Chondrocyte (in vitro differentiated cells): ENCODE results near the gene KCNT1. TPM values are rescaled to one million over a fixed set of nuclear protein-coding genes. Genes with fewer than 3 reads are reported as not detected.

Experiments used
- DNase-seq: peaks from one replicate; pipeline ENCODE4 v3.0.0; 2021; ENCODE audit warnings: mixed read lengths, low spot score
- H3K27ac Mint-ChIP-seq: one replicate; pipeline ENCODE4 v1.8.0; 2021; ENCODE audit warnings: mild to moderate bottlenecking, moderate library complexity, mixed read lengths; ENCODE audit not compliant: unreplicated experiment
- H3K27me3 Mint-ChIP-seq: 2 replicates; pipeline ENCODE4 v1.8.0; 2021; ENCODE audit warnings: low read depth, mixed read lengths
- H3K36me3 Mint-ChIP-seq: 2 replicates; pipeline ENCODE4 v1.8.0; 2021; ENCODE audit warnings: low read depth, mixed read lengths
- H3K4me1 Mint-ChIP-seq: 2 replicates; pipeline ENCODE4 v1.8.0; 2021; ENCODE audit warnings: low read depth, mild to moderate bottlenecking, mixed read lengths
- H3K4me3 Mint-ChIP-seq: one replicate; pipeline ENCODE4 v1.8.0; 2021; ENCODE audit warnings: mild to moderate bottlenecking, moderate library complexity, mixed read lengths; ENCODE audit not compliant: unreplicated experiment
- H3K9me3 Mint-ChIP-seq: 2 replicates; pipeline ENCODE4 v1.8.0; 2021; ENCODE audit warnings: low read depth, mixed read lengths
- total RNA-seq: library from RNA; stranded (reverse); gene quantifications from 3 replicates; pipeline ENCODE4 v1.2.1, GENCODE V29; 2021
- TF ChIP-seq, protein P1 (sequence below): fragments of 200-600 bp; sonication (generic); IDR thresholded peaks from 2 replicates; pipeline ENCODE4 v1.5.0; 2021; ENCODE audit warnings: antibody characterized with exemption, mild to moderate bottlenecking, moderate library complexity

Gene KCNT1
- total RNA-seq, 1 donor from 2014 or later, result not detected

DNA sequence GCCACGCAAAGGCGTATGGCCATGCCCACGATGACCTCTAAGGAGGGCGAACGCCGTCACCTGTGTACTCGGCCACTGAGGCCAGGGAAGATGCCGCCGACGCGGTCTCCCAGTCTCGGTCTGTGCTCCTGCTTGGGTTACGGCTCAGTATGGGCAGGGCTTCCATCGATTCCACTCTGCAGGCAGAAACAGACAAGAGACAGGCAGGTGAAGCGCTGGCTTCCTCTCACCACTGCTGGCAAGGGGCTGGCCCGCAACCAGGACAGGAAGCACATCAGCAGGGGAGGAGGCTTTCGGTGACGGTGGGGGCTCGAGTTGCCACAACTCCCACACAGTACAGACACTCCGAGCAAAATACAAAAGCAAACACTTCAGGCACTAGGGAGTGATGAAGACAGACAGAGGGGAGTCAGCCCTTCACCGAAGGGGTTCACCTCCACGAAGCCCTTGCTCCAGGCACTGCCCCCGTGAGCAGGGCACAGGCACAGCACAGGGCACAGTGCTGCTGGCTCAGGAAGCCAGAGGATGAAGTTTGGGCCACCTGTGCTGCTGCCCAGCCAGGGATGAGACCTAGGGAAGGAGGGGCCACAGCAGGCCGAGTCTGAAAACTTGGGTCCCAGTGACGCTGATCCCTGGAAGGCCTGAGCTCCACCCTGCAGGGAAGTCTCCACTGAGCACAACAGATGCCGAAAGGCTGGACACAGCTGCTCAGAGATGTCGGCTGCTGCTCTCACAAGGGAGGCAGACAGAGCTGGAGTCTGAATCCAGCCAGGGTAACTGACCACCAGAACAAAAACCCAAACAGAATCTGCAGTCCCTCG lies 114.1 kb downstream of the KCNT1 start:
- Mint-ChIP-seq H3K9me3 (no peaks in the 10 kb centered on the region), H3K4me3 (no peak overlapping the region), H3K36me3 (peaks cover 42% of the 10 kb centered on the region), H3K27me3 (no peaks in the 10 kb centered on the region), H3K4me1 (peaks cover 8% of the 10 kb centered on the region), H3K27ac (no peak overlapping the region)
- peak; percentile 58 for DNase-seq
- TF ChIP-seq, protein P1, sequence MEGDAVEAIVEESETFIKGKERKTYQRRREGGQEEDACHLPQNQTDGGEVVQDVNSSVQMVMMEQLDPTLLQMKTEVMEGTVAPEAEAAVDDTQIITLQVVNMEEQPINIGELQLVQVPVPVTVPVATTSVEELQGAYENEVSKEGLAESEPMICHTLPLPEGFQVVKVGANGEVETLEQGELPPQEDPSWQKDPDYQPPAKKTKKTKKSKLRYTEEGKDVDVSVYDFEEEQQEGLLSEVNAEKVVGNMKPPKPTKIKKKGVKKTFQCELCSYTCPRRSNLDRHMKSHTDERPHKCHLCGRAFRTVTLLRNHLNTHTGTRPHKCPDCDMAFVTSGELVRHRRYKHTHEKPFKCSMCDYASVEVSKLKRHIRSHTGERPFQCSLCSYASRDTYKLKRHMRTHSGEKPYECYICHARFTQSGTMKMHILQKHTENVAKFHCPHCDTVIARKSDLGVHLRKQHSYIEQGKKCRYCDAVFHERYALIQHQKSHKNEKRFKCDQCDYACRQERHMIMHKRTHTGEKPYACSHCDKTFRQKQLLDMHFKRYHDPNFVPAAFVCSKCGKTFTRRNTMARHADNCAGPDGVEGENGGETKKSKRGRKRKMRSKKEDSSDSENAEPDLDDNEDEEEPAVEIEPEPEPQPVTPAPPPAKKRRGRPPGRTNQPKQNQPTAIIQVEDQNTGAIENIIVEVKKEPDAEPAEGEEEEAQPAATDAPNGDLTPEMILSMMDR, result no peak

DNA sequence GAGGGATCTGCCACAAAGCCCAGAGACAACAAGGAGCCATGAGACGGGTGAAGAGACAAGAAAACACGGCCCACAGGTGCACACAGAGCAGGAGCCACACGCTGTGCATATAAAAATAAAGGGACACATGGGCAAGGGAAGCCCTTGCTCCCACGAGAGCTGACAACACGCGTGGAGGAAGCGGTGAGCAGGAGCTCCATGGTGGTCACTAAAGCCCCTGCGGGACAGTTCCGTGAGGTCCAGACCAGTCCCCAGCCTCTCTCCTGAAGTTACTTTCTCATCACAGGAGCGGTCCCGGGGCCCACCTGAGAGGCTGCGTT lies 114.6 kb downstream of the KCNT1 start:
- TF ChIP-seq, protein P1, result no peak
- H3K4me1 Mint-ChIP-seq, result peaks cover 8% of the 10 kb centered on the region
- H3K27me3 Mint-ChIP-seq, result no peaks in the 10 kb centered on the region
- H3K9me3 Mint-ChIP-seq, result no peaks in the 10 kb centered on the region
- H3K36me3 Mint-ChIP-seq, result peaks cover 39% of the 10 kb centered on the region
- peak; percentile 70 for DNase-seq
- H3K4me3 Mint-ChIP-seq, result no peak overlapping the region
- no peak overlapping the region for H3K27ac Mint-ChIP-seq

DNA sequence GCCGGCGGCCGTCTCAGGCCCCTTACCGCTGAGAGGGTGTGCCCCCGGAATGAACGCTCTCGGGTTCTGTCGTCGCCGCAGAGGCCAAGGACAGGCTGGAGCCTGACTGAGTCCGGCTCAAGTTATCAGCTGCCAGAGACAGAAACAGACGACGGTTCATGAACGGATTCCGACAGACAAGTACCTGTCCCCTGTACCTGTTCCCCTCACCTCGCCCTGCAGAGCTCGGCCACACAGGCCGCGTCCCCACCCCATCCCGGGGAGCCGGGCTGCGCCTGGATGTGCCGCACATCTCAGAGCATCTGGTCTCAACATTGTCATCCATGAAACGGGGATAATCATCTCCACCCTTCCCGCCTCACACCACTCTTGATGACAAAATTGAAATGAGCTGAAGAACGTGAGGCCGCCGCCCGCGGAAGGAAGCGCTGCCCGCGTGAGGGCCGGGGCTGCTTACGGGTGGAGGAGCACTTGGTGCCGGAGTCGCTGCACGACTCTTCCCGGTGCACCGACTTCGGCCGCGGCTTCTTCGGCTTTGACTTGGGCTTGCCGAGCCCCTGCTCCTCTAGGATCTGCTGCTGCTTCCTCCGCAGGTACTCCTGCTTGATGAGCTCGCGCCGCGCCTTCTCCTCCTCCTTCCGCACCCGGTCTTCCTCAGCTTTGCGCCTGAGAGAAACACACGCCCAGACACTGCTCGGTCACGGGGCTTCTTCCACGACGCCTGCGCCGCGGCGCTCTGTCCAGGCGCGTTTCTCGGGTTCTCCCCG lies 116.1 kb downstream of the KCNT1 start:
- Mint-ChIP-seq H3K4me1 (peaks cover 3% of the 10 kb centered on the region), H3K36me3 (peaks cover 44% of the 10 kb centered on the region), H3K27ac (no peak overlapping the region), H3K4me3 (no peak overlapping the region), H3K27me3 (no peaks in the 10 kb centered on the region), H3K9me3 (no peaks in the 10 kb centered on the region)
- TF ChIP-seq, protein P1, result no peak
- peak; percentile 92 for DNase-seq

DNA sequence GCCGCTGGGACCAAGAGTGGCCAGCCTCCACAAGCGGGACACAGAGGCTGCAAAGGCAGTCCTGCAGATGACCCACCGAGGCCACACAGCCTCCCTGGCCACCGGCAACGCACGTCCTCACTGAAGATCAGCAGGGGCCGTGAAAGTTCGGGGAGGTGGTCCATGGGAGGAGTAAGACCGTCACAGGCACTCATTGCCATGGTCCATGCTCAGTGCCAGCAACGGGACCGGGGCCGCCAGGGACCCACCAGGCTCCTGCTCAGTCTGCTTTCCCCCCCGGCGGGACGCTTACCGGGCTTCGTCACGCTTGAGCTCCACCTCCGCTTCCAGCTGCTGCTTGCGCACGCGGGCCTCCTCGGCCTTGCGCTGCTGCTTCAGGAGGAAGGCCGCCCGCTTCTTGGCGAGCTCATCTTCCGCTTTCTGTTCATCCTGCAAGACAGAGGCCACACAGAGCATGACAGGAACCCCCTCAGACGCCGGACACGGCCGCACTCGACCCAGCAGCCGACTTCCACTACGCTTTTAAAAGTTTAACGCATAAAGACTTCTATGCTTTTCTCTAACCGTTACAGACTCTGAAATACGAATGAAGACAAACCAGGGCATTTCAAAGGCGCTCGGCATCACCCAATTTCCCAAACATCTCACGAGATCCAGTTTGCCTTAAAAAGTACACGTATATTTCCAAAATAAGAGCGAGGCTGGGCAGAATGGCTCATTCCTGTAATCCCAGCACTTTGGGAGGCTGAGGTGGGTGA lies 116.9 kb downstream of the KCNT1 start:
- Mint-ChIP-seq H3K9me3 (no peaks in the 10 kb centered on the region), H3K4me1 (peaks cover 3% of the 10 kb centered on the region), H3K4me3 (no peak overlapping the region), H3K27ac (no peak overlapping the region), H3K27me3 (no peaks in the 10 kb centered on the region), H3K36me3 (peaks cover 45% of the 10 kb centered on the region)
- no peak for DNase-seq
- TF ChIP-seq, protein P1, result no peak

DNA sequence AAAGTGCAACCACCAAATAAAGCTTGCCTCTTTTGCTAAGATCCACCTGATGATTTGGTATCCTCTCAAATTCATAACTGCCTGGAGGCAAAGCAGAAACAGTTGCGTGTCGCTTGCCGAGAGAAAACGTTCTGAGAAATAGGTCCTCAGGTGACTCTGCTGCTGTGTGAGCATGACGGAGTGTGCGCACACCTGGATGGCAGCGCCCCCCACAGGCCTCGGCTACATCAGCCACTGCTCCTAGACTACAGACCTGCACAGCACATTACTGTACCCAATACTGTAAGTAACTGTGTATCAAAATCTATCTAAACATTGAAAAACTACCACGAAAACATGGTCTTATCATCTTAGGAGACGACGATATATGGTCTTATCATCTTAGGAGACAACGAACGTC lies 117.9 kb downstream of the KCNT1 start:
- peak; percentile 44 for DNase-seq
- Mint-ChIP-seq H3K27ac (no peak overlapping the region), H3K27me3 (no peaks in the 10 kb centered on the region), H3K36me3 (peaks cover 40% of the 10 kb centered on the region), H3K4me1 (peaks cover 3% of the 10 kb centered on the region), H3K9me3 (no peaks in the 10 kb centered on the region), H3K4me3 (no peak overlapping the region)
- TF ChIP-seq, protein P1, result peak; percentile 30
